Liver (tissue), 9 donors: ENCODE measurements around the gene SNRNP48. TPM values are rescaled to one million over a fixed set of nuclear protein-coding genes. Genes with fewer than 3 reads are reported as not detected.

Experiments used
- DNase-seq: peaks from one replicate; pipeline ENCODE4 v3.0.0-alpha.2; 2017; ENCODE audit warnings: low spot score
- H3K27ac ChIP-seq, 2 donors: one replicate each; pipeline ENCODE4 v1.7.0; 2013; ENCODE audit warnings: inconsistent platforms in 2 of 2, low read length in 2 of 2, control low read depth in 1 of 2, low read depth in 1 of 2, mild to moderate bottlenecking in 1 of 2
- H3K27me3 ChIP-seq, 4 donors: one replicate each; pipeline versions ENCODE4 v1.6.1 to v1.7.0; 2013; ENCODE audit warnings: low read length in 3 of 4, inconsistent platforms in 1 of 4, mild to moderate bottlenecking in 1 of 4, moderate library complexity in 1 of 4; ENCODE audit not compliant: control insufficient read depth in 4 of 4, insufficient read depth in 4 of 4
- H3K36me3 ChIP-seq, 4 donors: one replicate each; pipeline versions ENCODE4 v1.6.1 to v1.7.0; 2013; ENCODE audit warnings: low read length in 3 of 4, mild to moderate bottlenecking in 3 of 4, low read depth in 1 of 4, moderate library complexity in 1 of 4; ENCODE audit not compliant: control insufficient read depth in 4 of 4, insufficient read depth in 3 of 4
- H3K4me1 ChIP-seq, 4 donors: one replicate each; pipeline versions ENCODE4 v1.6.1 to v1.7.0; 2013; ENCODE audit warnings: low read length in 3 of 4, mild to moderate bottlenecking in 3 of 4, moderate library complexity in 1 of 4; ENCODE audit not compliant: control insufficient read depth in 4 of 4, insufficient read depth in 4 of 4
- H3K4me3 ChIP-seq, 3 donors: one replicate each; pipeline versions ENCODE4 v1.6.1 to v1.7.0; 2013; ENCODE audit warnings: low read length in 3 of 3, control low read depth in 1 of 3, low read depth in 1 of 3, mild to moderate bottlenecking in 1 of 3
- H3K9ac ChIP-seq, 2 donors: one replicate each; pipeline ENCODE4 v1.7.0; 2013; ENCODE audit warnings: low read length in 2 of 2, mild to moderate bottlenecking in 2 of 2, moderate library complexity in 2 of 2, control low read depth in 1 of 2, low read depth in 1 of 2
- H3K9me3 ChIP-seq, 4 donors: one replicate each; pipeline versions ENCODE4 v1.6.1 to v1.7.0; 2013; ENCODE audit warnings: low read length in 3 of 4; ENCODE audit not compliant: control insufficient read depth in 4 of 4
- EGR1 ChIP-seq, 2 donors: IDR thresholded peaks; 2 replicates each; pipeline ENCODE4 v1.6.1; 2016 to 2018; ENCODE audit warnings: antibody characterized with exemption in 2 of 2, low read depth in 2 of 2
- FOXA1 ChIP-seq: IDR thresholded peaks from 2 replicates; pipeline ENCODE4 v1.6.1; 2016; ENCODE audit warnings: antibody characterized with exemption
- FOXA2 ChIP-seq: IDR thresholded peaks from 2 replicates; pipeline ENCODE4 v1.6.1; 2016; ENCODE audit warnings: antibody characterized with exemption
- GABPA ChIP-seq, 2 donors: IDR thresholded peaks in 1 of 2; conservative IDR thresholded peaks in 1 of 2; 2 replicates each; pipeline ENCODE4 v1.6.1; 2016; ENCODE audit warnings: antibody characterized with exemption in 2 of 2, mild to moderate bottlenecking in 1 of 2, moderate library complexity in 1 of 2
- HNF4A ChIP-seq, 2 donors: conservative IDR thresholded peaks; 2 replicates each; pipeline ENCODE4 v1.6.1; 2016; ENCODE audit warnings: antibody characterized with exemption in 2 of 2, mild to moderate bottlenecking in 2 of 2
- HNF4G ChIP-seq: IDR thresholded peaks from 2 replicates; pipeline ENCODE4 v1.6.1; 2016; ENCODE audit warnings: antibody characterized with exemption
- JUND ChIP-seq, 2 donors: IDR thresholded peaks; 2 replicates each; pipeline ENCODE4 v1.6.1; 2016; ENCODE audit warnings: antibody characterized with exemption in 2 of 2
- NR2F2 ChIP-seq: IDR thresholded peaks from 2 replicates; pipeline ENCODE4 v1.6.1; 2016; ENCODE audit warnings: antibody characterized with exemption
- RAD21 ChIP-seq, 2 donors: IDR thresholded peaks; 2 replicates each; pipeline ENCODE4 v1.6.1; 2016; ENCODE audit warnings: antibody characterized with exemption in 2 of 2, mild to moderate bottlenecking in 2 of 2
- RXRA ChIP-seq, 2 donors: IDR thresholded peaks; 2 replicates each; pipeline ENCODE4 v1.6.1; 2017 to 2018; ENCODE audit warnings: antibody characterized with exemption in 2 of 2, mild to moderate bottlenecking in 1 of 2
- SP1 ChIP-seq: IDR thresholded peaks from 2 replicates; pipeline ENCODE4 v1.6.1; 2018; ENCODE audit warnings: antibody characterized with exemption, mild to moderate bottlenecking
- TAF1 ChIP-seq: conservative IDR thresholded peaks from 2 replicates; pipeline ENCODE4 v1.6.1; 2016; ENCODE audit warnings: antibody characterized with exemption, mild to moderate bottlenecking
- YY1 ChIP-seq: IDR thresholded peaks from 2 replicates; pipeline ENCODE4 v1.6.1; 2016; ENCODE audit warnings: antibody characterized with exemption, mild to moderate bottlenecking
- WGBS: extraction: QIAGEN DNeasy Blood & Tissue Kit; methylation state at CpG from one replicate; pipeline ENCODE4 v1.1.7; 2013; 5-methylcytosine and 5-hydroxymethylcytosine counted together
- polyA plus RNA-seq, 2 donors: library from polyadenylated mRNA; stranded (reverse) in 1 of 2; unstranded in 1 of 2; fragments of 200-250 nt in 1 of 2; fragments of >200 nt in 1 of 2; fragmentation: Nextera tagmentation in 1 of 2; extraction: Ambion mirVana in 1 of 2; gene quantifications; one replicate each; pipeline versions ENCODE4 v1.2.1 to v1.2.3, GENCODE V29; 2013 to 2015
- total RNA-seq, 2 donors: library from RNA; depleted of rRNA; stranded (reverse); fragments of >200 nt; gene quantifications; one replicate each; pipeline ENCODE4 v1.2.3, GENCODE V29; 2014
- TF ChIP-seq, protein P1 (sequence below): fragments of 150-350 bp; IDR thresholded peaks from 2 replicates; pipeline ENCODE4 v1.5.1; 2017; ENCODE audit warnings: improper control_type of control experiment, low read depth, low read length; ENCODE audit not compliant: missing input control
- TF ChIP-seq, protein P2 (sequence below): IDR thresholded peaks from 2 replicates; pipeline ENCODE4 v1.6.1; 2016; ENCODE audit warnings: antibody characterized with exemption
- TF ChIP-seq, protein P3 (sequence below): IDR thresholded peaks from 2 replicates; pipeline ENCODE4 v1.6.1; 2016; ENCODE audit warnings: antibody characterized with exemption
- TF ChIP-seq, protein P4 (sequence below): IDR thresholded peaks from 2 replicates; pipeline ENCODE4 v1.6.1; 2016; ENCODE audit warnings: antibody characterized with exemption
- TF ChIP-seq, protein P5 (sequence below): IDR thresholded peaks from 2 replicates; pipeline ENCODE4 v1.6.1; 2016; ENCODE audit warnings: antibody characterized with exemption, mild to moderate bottlenecking
- donor health status: healthy.
- donor health status: healthy.
- donor health status: healthy.
- donor health status: healthy.
- donor health status: healthy.

The SNRNP48 gene
- total and polyA plus RNA-seq, 4 donors: 5.0 to 9.7 (median 8.4) TPM

DNA sequence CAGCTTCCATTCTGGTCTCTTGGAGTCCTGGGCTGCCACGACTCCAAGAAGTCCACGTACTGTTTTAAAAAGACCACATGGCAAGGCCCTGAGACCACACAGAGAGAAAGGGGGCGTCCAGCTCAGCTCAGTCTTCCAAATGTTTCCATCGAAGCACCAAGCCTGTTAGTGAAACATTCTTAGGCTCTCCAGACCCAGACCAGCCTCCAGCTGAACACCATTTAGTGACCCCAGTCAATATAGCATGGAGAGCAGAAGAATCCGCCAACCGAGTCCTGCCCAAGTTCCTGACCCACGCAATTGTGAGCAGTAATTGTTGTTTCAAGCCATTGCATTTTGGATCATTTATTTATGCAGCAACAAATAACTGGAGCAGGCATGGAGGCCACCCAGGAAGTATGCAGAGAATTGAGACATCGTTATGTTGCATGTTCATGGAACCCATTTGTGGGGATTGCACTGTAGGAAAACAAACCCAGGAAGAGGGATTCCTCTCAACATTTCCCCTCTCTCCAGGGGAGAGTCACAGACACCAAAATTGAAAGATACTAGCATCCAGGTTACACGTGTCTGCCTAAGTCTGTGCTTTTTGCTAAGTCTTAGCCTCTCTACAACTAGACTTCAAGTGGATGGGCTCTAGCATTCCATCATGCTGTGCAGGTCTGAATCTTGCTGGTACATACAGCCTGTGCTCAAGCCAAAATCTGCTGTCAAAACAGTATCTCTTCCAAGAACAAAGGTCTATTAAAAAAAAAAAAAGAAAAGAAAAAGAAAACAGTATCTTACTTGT is 42.7 kb downstream of the SNRNP48 start (continued):
- TF ChIP-seq, protein P1, sequence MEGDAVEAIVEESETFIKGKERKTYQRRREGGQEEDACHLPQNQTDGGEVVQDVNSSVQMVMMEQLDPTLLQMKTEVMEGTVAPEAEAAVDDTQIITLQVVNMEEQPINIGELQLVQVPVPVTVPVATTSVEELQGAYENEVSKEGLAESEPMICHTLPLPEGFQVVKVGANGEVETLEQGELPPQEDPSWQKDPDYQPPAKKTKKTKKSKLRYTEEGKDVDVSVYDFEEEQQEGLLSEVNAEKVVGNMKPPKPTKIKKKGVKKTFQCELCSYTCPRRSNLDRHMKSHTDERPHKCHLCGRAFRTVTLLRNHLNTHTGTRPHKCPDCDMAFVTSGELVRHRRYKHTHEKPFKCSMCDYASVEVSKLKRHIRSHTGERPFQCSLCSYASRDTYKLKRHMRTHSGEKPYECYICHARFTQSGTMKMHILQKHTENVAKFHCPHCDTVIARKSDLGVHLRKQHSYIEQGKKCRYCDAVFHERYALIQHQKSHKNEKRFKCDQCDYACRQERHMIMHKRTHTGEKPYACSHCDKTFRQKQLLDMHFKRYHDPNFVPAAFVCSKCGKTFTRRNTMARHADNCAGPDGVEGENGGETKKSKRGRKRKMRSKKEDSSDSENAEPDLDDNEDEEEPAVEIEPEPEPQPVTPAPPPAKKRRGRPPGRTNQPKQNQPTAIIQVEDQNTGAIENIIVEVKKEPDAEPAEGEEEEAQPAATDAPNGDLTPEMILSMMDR: no peak
- TF ChIP-seq YY1 (no peak), FOXA1 (no peak), RAD21 (IDR thresholded peaks at IDR 0.05) (no peak), FOXA2 (no peak), RXRA (IDR thresholded peaks at IDR 0.05) (no peak), TAF1 (no peak), JUND (IDR thresholded peaks at IDR 0.05) (no peak)
- TF ChIP-seq, protein P2, sequence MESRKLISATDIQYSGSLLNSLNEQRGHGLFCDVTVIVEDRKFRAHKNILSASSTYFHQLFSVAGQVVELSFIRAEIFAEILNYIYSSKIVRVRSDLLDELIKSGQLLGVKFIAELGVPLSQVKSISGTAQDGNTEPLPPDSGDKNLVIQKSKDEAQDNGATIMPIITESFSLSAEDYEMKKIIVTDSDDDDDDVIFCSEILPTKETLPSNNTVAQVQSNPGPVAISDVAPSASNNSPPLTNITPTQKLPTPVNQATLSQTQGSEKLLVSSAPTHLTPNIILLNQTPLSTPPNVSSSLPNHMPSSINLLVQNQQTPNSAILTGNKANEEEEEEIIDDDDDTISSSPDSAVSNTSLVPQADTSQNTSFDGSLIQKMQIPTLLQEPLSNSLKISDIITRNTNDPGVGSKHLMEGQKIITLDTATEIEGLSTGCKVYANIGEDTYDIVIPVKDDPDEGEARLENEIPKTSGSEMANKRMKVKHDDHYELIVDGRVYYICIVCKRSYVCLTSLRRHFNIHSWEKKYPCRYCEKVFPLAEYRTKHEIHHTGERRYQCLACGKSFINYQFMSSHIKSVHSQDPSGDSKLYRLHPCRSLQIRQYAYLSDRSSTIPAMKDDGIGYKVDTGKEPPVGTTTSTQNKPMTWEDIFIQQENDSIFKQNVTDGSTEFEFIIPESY: no peak
- TF ChIP-seq, protein P3, sequence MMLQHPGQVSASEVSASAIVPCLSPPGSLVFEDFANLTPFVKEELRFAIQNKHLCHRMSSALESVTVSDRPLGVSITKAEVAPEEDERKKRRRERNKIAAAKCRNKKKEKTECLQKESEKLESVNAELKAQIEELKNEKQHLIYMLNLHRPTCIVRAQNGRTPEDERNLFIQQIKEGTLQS: no peak

DNA sequence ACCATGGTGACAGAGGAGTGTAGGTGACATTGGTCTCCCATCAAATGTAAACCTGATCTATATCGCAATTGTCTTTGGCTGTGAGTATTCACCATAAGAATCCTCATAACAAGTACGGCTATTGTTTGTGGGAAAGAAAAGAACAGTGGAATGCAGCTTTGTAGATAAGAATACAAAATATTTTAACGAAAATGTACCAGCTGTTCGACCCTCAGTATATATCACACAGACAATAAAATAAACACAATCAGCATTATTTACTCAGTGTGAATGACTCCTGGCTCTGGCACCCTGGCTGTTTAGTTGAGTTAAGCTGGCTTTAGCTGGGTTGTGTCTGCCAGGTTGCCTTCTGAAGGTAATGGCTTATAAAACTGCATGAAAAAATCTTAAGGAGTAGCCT is 43.4 kb downstream of the SNRNP48 start:
- no peak overlapping the region for H3K9ac ChIP-seq
- WGBS: 73% methylated on average over 4 of the region's 4 CpGs
- no peaks in the 10 kb centered on the region for H3K36me3 ChIP-seq
- no peaks in the 10 kb centered on the region for H3K4me1 ChIP-seq
- no peaks in the 10 kb centered on the region for H3K27me3 ChIP-seq
- no peaks in the 10 kb centered on the region for H3K9me3 ChIP-seq
- no peak overlapping the region for H3K27ac ChIP-seq
- TF ChIP-seq YY1 (no peak), NR2F2 (no peak), GABPA (IDR thresholded peaks at IDR 0.05 in 1 of 2, conservative IDR thresholded peaks at IDR 0.05 in 1 of 2) (no peak), JUND (IDR thresholded peaks at IDR 0.05) (no peak), SP1 (no peak), FOXA2 (no peak), HNF4G (no peak), FOXA1 (no peak), TAF1 (no peak), RXRA (IDR thresholded peaks at IDR 0.05) (no peak), RAD21 (IDR thresholded peaks at IDR 0.05) (no peak), HNF4A (conservative IDR thresholded peaks at IDR 0.05) (no peak), EGR1 (IDR thresholded peaks at IDR 0.05; ENCODE audit: low read depth in 2 of 2) (no peak)
- TF ChIP-seq, protein P1: no peak
- TF ChIP-seq, protein P4, sequence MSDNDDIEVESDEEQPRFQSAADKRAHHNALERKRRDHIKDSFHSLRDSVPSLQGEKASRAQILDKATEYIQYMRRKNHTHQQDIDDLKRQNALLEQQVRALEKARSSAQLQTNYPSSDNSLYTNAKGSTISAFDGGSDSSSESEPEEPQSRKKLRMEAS: no peak
- TF ChIP-seq, protein P5, sequence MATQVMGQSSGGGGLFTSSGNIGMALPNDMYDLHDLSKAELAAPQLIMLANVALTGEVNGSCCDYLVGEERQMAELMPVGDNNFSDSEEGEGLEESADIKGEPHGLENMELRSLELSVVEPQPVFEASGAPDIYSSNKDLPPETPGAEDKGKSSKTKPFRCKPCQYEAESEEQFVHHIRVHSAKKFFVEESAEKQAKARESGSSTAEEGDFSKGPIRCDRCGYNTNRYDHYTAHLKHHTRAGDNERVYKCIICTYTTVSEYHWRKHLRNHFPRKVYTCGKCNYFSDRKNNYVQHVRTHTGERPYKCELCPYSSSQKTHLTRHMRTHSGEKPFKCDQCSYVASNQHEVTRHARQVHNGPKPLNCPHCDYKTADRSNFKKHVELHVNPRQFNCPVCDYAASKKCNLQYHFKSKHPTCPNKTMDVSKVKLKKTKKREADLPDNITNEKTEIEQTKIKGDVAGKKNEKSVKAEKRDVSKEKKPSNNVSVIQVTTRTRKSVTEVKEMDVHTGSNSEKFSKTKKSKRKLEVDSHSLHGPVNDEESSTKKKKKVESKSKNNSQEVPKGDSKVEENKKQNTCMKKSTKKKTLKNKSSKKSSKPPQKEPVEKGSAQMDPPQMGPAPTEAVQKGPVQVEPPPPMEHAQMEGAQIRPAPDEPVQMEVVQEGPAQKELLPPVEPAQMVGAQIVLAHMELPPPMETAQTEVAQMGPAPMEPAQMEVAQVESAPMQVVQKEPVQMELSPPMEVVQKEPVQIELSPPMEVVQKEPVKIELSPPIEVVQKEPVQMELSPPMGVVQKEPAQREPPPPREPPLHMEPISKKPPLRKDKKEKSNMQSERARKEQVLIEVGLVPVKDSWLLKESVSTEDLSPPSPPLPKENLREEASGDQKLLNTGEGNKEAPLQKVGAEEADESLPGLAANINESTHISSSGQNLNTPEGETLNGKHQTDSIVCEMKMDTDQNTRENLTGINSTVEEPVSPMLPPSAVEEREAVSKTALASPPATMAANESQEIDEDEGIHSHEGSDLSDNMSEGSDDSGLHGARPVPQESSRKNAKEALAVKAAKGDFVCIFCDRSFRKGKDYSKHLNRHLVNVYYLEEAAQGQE: no peak
- TF ChIP-seq, protein P2: no peak
- no peak for DNase-seq
- H3K4me3 ChIP-seq: no peak overlapping the region
